ENCODE results near the gene RPL13A. TPM values are rescaled to one million over a fixed set of nuclear protein-coding genes. Genes with fewer than 3 reads are reported as not detected.

Gene RPL13A
- total and polyA plus RNA-seq, 9 of the 15 experiments (the other 6 are each of a cell fraction or from before 2014, with no cell fraction given): 1,744 to 5,482 (median 2,949) TPM

GRCh38 chr19:49453013-49453756, 34.2 kb upstream of the RPL13A start, which contains the start of gene ALDH16A1 (continued):
- TF ChIP-seq RREB1 (CRISPR knock-in tag; IDR thresholded peaks at IDR 0.05) (no peak), ETV5 (CRISPR knock-in tag; IDR thresholded peaks at IDR 0.05; ENCODE audit: low read depth) (peak; percentile 72; the same call in 1 of the 2 replicates), ZNF444 (CRISPR knock-in tag; IDR thresholded peaks at IDR 0.05) (no peak), BHLHE40 (IDR thresholded peaks at IDR 0.05; ENCODE audit: low read length) (peak; percentile 11; the same call in 1 of the 2 replicates), SIX5 (IDR thresholded peaks at IDR 0.05; ENCODE audit: borderline replicate concordance in 1 of 2, insufficient read depth in 1 of 2, low read depth in 1 of 2, low read length in 2 of 2) (0 out of 4 replicates have a peak, but pooled peaks of 1 of the 2 experiments have one; percentile 6), HMG20A (CRISPR knock-in tag; conservative IDR thresholded peaks at IDR 0.05) (no peak), ZKSCAN8 (CRISPR knock-in tag; IDR thresholded peaks at IDR 0.05) (no peak), ELF1 (tag; IDR thresholded peaks at IDR 0.05) (peak; percentile 84), HMBOX1 (IDR thresholded peaks at IDR 0.05) (no peak), TARDBP (IDR thresholded peaks at IDR 0.05) (0 out of 2 replicates have a peak, but pooled peaks have one; percentile 63), HDAC2 (IDR thresholded peaks at IDR 0.05) (no peak; the same call in 1 of the 2 replicates), NFE2 (IDR thresholded peaks at IDR 0.05; ENCODE audit: low read depth) (peak; percentile 29; the same call in 1 of the 2 replicates), ARID2 (IDR thresholded peaks at IDR 0.05) (no peak), ZNF77 (CRISPR knock-in tag; IDR thresholded peaks at IDR 0.05) (no peak), NFRKB (IDR thresholded peaks at IDR 0.05; ENCODE audit: low read depth) (peak; percentile 95)
